Jurkat, Clone E6-1 (cell line): ENCODE results near the gene C5orf47.
"Not testable (repeated sequence)": the region's sequence is repeated elsewhere in the genome, so short reads cannot be mapped to it uniquely, and the experiment has no call there.

Source experiments
- DNase-seq: peaks from one replicate; pipeline ENCODE4 v3.0.0-alpha.2; 2011; ENCODE audit warnings: low read depth, low spot score
- H3K4me3 ChIP-seq: 2 replicates; pipeline ENCODE4 v1.5.1; 2011; ENCODE audit warnings: mild to moderate bottlenecking, low read length, control low read depth, moderate library complexity

Gene C5orf47

GRCh38 chr5:174020069-174020927 is 31.3 kb downstream of the C5orf47 start:
- not testable (repeated sequence) for H3K4me3 ChIP-seq

GRCh38 chr5:174020928-174021304 is 31.9 kb downstream of the C5orf47 start:
- no peak for DNase-seq
- no peak overlapping the region for H3K4me3 ChIP-seq

More at GRCh38 chr5:174020069-174020927, 31.3 kb downstream of the C5orf47 start:
- DNase-seq = peak; percentile 55

GRCh38 chr5:174022384-174023095 is 33.6 kb downstream of the C5orf47 start:
- DNase-seq = no peak
- no peak overlapping the region for H3K4me3 ChIP-seq

- no peak for DNase-seq
- H3K4me3 ChIP-seq = no peak overlapping the region
Observed at GRCh38 chr5:174030286-174030685, 41.3 kb downstream of the C5orf47 start.

- no peak overlapping the region for H3K4me3 ChIP-seq
- no peak for DNase-seq
Observed at GRCh38 chr5:174044466-174045254, 55.7 kb downstream of the C5orf47 start.

GRCh38 chr5:174045470-174046025 is 56.6 kb downstream of the C5orf47 start, which contains the start of gene NSG2:
Gene NSG2, plus strand, starts transcription at chr5:174045706. Its CDS starts 1,050 bp downstream, at chr5:174046756.
- H3K4me3 ChIP-seq = no peak within 1 kb of the TSS
- peak; percentile 83 for DNase-seq

- DNase-seq = no peak
- H3K4me3 ChIP-seq = no peak overlapping the region
Observed at GRCh38 chr5:174046558-174046957, 57.6 kb downstream of the C5orf47 start.

- no peak for DNase-seq
Observed at GRCh38 chr5:174047472-174048099, 58.6 kb downstream of the C5orf47 start.

GRCh38 chr5:174052636-174053035 is 63.7 kb downstream of the C5orf47 start:
- no peak for DNase-seq
- H3K4me3 ChIP-seq = no peak overlapping the region

More at GRCh38 chr5:174047472-174048099, 58.6 kb downstream of the C5orf47 start:
- H3K4me3 ChIP-seq = no peak overlapping the region

- DNase-seq = no peak
- H3K4me3 ChIP-seq = no peak overlapping the region
Observed at GRCh38 chr5:174053905-174054304, 64.9 kb downstream of the C5orf47 start.
